Endothelial cell of umbilical vein (primary cell): ENCODE measurements around the gene PEMT. TPM values are rescaled to one million over a fixed set of nuclear protein-coding genes. Genes with fewer than 3 reads are reported as not detected.

ENCODE experiments used
- BruUV-seq: library from RNA; stranded (reverse); fragments of 400-500 nt; replicated peaks from 2 replicates; lab custom pipeline; 2021; lab: Mats Ljungman, UMichigan
- CTCF ChIA-PET: fragments of 300-600, 350-600 bp; sonication (Branson Sonifier 250); formaldehyde crosslinking; loops from one replicate; lab custom pipeline; 2021; ENCODE audit warnings: antibody characterized with exemption, inconsistent platforms; lab: Charles Lee
- POLR2A ChIA-PET: fragments of 300-600, 350-600 bp; sonication (Branson Sonifier 250); formaldehyde crosslinking; loops from one replicate; lab custom pipeline; 2021; ENCODE audit warnings: antibody characterized with exemption, inconsistent platforms; lab: Charles Lee
- DNase-seq: peaks from one replicate; pipeline ENCODE4 v3.0.0-alpha.2; 2011; ENCODE audit warnings: low read depth, low spot score
- FAIRE-seq: peaks from 2 replicates; lab custom pipeline; 2011; peaks lifted over from hg19 to GRCh38; lab: Jason Lieb, UNC
- H2AFZ ChIP-seq: 2 replicates; pipeline ENCODE4 v1.6.0; 2012; ENCODE audit warnings: low read depth, low read length, control low read depth, inconsistent platforms
- H3K27ac ChIP-seq: 2 replicates; pipeline ENCODE4 v1.5.1; 2011; ENCODE audit warnings: low read depth, mild to moderate bottlenecking, control low read depth, low read length, moderate library complexity; ENCODE audit not compliant: insufficient read depth
- H3K27me3 ChIP-seq, 2 experiments: 2 replicates each; pipeline versions ENCODE4 v1.6.0 to v1.6.1; 2011; ENCODE audit warnings: low read length in 2 of 2, mixed read lengths in 1 of 2; ENCODE audit not compliant: control insufficient read depth in 2 of 2, insufficient read depth in 2 of 2
- H3K36me3 ChIP-seq, 2 experiments: 2 replicates in 1 of 2; 3 replicates in 1 of 2; pipeline ENCODE4 v1.5.1; 2011; ENCODE audit warnings: low read length in 2 of 2, mild to moderate bottlenecking in 1 of 2, moderate library complexity in 1 of 2; ENCODE audit not compliant: control insufficient read depth in 2 of 2, insufficient read depth in 2 of 2; ENCODE audit errors: extremely low read depth in 1 of 2
- H3K4me1 ChIP-seq: 3 replicates; pipeline ENCODE4 v1.5.1; 2011; ENCODE audit warnings: mild to moderate bottlenecking, low read length; ENCODE audit not compliant: control insufficient read depth, insufficient read depth; ENCODE audit errors: extremely low read depth
- H3K4me2 ChIP-seq: 2 replicates; pipeline ENCODE4 v1.6.1; 2011; ENCODE audit warnings: low read length, control low read depth, mixed read lengths; ENCODE audit not compliant: insufficient read depth
- H3K4me3 ChIP-seq, 3 experiments: fragments of 200-600 bp in 1 of 3; sonication (generic), shearing (Covaris generic) in 1 of 3; replicated peaks in 1 of 3; 2 replicates each; pipeline ENCODE4 v1.5.1; 2011 to 2016; ENCODE audit warnings: control low read depth in 3 of 3, low read length in 3 of 3, mild to moderate bottlenecking in 2 of 3, inconsistent platforms in 1 of 3, low read depth in 1 of 3, moderate library complexity in 1 of 3; ENCODE audit not compliant: insufficient read depth in 1 of 3
- H3K79me2 ChIP-seq: 2 replicates; pipeline ENCODE4 v1.6.0; 2012; ENCODE audit warnings: low read length, inconsistent platforms; ENCODE audit not compliant: control insufficient read depth, insufficient read depth
- H3K9ac ChIP-seq: replicated peaks from 2 replicates; pipeline ENCODE3; 2011; ENCODE audit warnings: low read length, control low read depth; ENCODE audit not compliant: insufficient read depth; ENCODE audit errors: extremely low read depth
- H3K9me1 ChIP-seq: replicated peaks from 3 replicates; pipeline ENCODE4 v1.6.0; 2011; ENCODE audit warnings: mild to moderate bottlenecking, low read length; ENCODE audit not compliant: control insufficient read depth, insufficient read depth; ENCODE audit errors: extremely low read depth
- H3K9me3 ChIP-seq: replicated peaks from 2 replicates; pipeline ENCODE4 v1.5.1; 2012; ENCODE audit warnings: low read length, inconsistent platforms; ENCODE audit not compliant: control insufficient read depth, insufficient read depth
- H4K20me1 ChIP-seq: replicated peaks from 2 replicates; pipeline ENCODE3; 2011; ENCODE audit warnings: mild to moderate bottlenecking, low read length; ENCODE audit not compliant: control insufficient read depth, insufficient read depth; ENCODE audit errors: extremely low read depth
- EZH2 ChIP-seq: IDR thresholded peaks from 2 replicates; pipeline ENCODE4 v1.6.1; 2012; ENCODE audit warnings: borderline replicate concordance, low read depth, mild to moderate bottlenecking, moderate library complexity, low read length, inconsistent platforms; ENCODE audit not compliant: severe bottlenecking
- FOS ChIP-seq: IDR thresholded peaks from 2 replicates; pipeline ENCODE4 v1.6.1; 2011; ENCODE audit warnings: mild to moderate bottlenecking, low read length, moderate library complexity, borderline replicate concordance; ENCODE audit not compliant: insufficient read depth
- GATA2 ChIP-seq: IDR thresholded peaks from 2 replicates; pipeline ENCODE4 v1.7.0; 2011; ENCODE audit warnings: low read depth, mild to moderate bottlenecking, moderate library complexity, mixed read lengths, low read length; ENCODE audit not compliant: insufficient read length, insufficient read depth
- JUN ChIP-seq: IDR thresholded peaks from 2 replicates; pipeline ENCODE4 v1.6.1; 2011; ENCODE audit warnings: borderline replicate concordance, low read depth; ENCODE audit not compliant: insufficient read length, insufficient read depth
- MAX ChIP-seq: IDR thresholded peaks from 2 replicates; pipeline ENCODE4 v1.6.1; 2011; ENCODE audit not compliant: insufficient read depth, insufficient read length
- MYC ChIP-seq: IDR thresholded peaks from one replicate; pipeline ENCODE4 v1.6.1; 2011; ENCODE audit warnings: mild to moderate bottlenecking, low read depth, low read length
- POLR2A ChIP-seq: IDR thresholded peaks from 2 replicates; pipeline ENCODE4 v1.6.1; 2012; ENCODE audit warnings: low read depth, mild to moderate bottlenecking, control low read depth, low read length
- POLR2AphosphoS5 ChIP-seq: IDR thresholded peaks from 2 replicates; pipeline ENCODE4 v1.6.1; 2012; ENCODE audit warnings: low read depth, mild to moderate bottlenecking, control low read depth, low read length, moderate library complexity; ENCODE audit not compliant: insufficient read depth
- dilution Hi-C: fragments of 300-500 bp; cut with MboI; formaldehyde crosslinking; loops from one replicate; pipeline ENCODE4 v1.15.0; 2019; ENCODE audit warnings: low sequenced_read_pairs; ENCODE audit not compliant: extremely low pct_ligation_motif_present
- intact Hi-C: fragments of 100-400 bp; cut with micrococcal nuclease; formaldehyde crosslinking; loops from one replicate; pipeline ENCODE4 v1.10.0; 2022
- polyA plus RNA-seq, 4 experiments: library from polyadenylated mRNA; depleted of rRNA in 3 of 4; stranded (reverse) in 3 of 4; unstranded in 1 of 4; fragments of >200 nt; gene quantifications; 2 replicates each; pipeline versions ENCODE4 v1.2.1 to v1.2.3, GENCODE V29; 2011 to 2012; ENCODE audit warnings: missing spikeins in 1 of 4
- total RNA-seq: library from RNA; stranded (reverse); gene quantifications from 2 replicates; pipeline ENCODE4 v1.2.3, GENCODE V29; 2021
- TF ChIP-seq, protein P1 (sequence below), 2 donors: IDR thresholded peaks; 1 replicate in 1 of 2; 2 replicates in 1 of 2; pipeline ENCODE4 v1.5.1; 2011; ENCODE audit warnings: low read length in 2 of 2, mild to moderate bottlenecking in 2 of 2, moderate library complexity in 2 of 2, control low read depth in 1 of 2, inconsistent platforms in 1 of 2, low read depth in 1 of 2; ENCODE audit not compliant: insufficient read depth in 1 of 2; ENCODE audit errors: extremely low read depth in 1 of 2

PEMT gene
- total and polyA plus RNA-seq, 2 donors (not counting 3 experiments of a cell fraction or from before 2014, with no cell fraction given): 35.1 to 58.4 TPM

GRCh38 chr17:17552351-17553216 is 38.9 kb downstream of the PEMT start:
- no peak overlapping the region for H3K9ac ChIP-seq
- TF ChIP-seq MAX (no peak), EZH2 (no peak), POLR2AphosphoS5 (no peak), FOS (no peak), GATA2 (no peak), POLR2A (no peak), JUN (no peak), MYC (no peak)
- TF ChIP-seq, protein P1, sequence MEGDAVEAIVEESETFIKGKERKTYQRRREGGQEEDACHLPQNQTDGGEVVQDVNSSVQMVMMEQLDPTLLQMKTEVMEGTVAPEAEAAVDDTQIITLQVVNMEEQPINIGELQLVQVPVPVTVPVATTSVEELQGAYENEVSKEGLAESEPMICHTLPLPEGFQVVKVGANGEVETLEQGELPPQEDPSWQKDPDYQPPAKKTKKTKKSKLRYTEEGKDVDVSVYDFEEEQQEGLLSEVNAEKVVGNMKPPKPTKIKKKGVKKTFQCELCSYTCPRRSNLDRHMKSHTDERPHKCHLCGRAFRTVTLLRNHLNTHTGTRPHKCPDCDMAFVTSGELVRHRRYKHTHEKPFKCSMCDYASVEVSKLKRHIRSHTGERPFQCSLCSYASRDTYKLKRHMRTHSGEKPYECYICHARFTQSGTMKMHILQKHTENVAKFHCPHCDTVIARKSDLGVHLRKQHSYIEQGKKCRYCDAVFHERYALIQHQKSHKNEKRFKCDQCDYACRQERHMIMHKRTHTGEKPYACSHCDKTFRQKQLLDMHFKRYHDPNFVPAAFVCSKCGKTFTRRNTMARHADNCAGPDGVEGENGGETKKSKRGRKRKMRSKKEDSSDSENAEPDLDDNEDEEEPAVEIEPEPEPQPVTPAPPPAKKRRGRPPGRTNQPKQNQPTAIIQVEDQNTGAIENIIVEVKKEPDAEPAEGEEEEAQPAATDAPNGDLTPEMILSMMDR (IDR thresholded peaks at IDR 0.05; ENCODE audit: extremely low read depth in 1 of 2, insufficient read depth in 1 of 2, low read depth in 1 of 2, low read length in 2 of 2): no peak
- H4K20me1 ChIP-seq: no peaks in the 10 kb centered on the region
- ChIA-PET POLR2A (no interaction called here), CTCF (no interaction called here)
- no peaks in the 10 kb centered on the region for H3K36me3 ChIP-seq
- dilution Hi-C loops: no loop called here
- no peak overlapping the region for H3K4me2 ChIP-seq
- no peak overlapping the region for H3K27ac ChIP-seq
- H3K79me2 ChIP-seq: no peaks in the 10 kb centered on the region
- BruUV-seq: no TSS peak
- H3K9me3 ChIP-seq: no peaks in the 10 kb centered on the region
- H3K27me3 ChIP-seq: no peaks in the 10 kb centered on the region
- DNase-seq (no peak), FAIRE-seq (no peak)
- no peaks in the 10 kb centered on the region for H3K4me1 ChIP-seq
- no peak overlapping the region for H2AFZ ChIP-seq
- H3K4me3 ChIP-seq: no peak overlapping the region
- no peaks in the 10 kb centered on the region for H3K9me1 ChIP-seq
- intact Hi-C loops: no loop called here
